Mesenchymal stem cell (in vitro differentiated cells and primary cell): ENCODE results near the gene AOPEP.

Experiments
- DNase-seq: peaks from one replicate; pipeline ENCODE4 v3.0.0-alpha.2; 2013
- H2AFZ ChIP-seq: one replicate; pipeline ENCODE4 v1.6.1; 2013; ENCODE audit warnings: low read depth, mild to moderate bottlenecking, control low read depth, inconsistent platforms, low read length, moderate library complexity
- H2AK5ac ChIP-seq: 2 replicates; pipeline ENCODE4 v1.6.1; 2013; ENCODE audit warnings: low read length, moderate library complexity, mild to moderate bottlenecking, inconsistent platforms; ENCODE audit not compliant: severe bottlenecking
- H2BK120ac ChIP-seq: one replicate; pipeline ENCODE4 v1.6.1; 2013; ENCODE audit warnings: low read depth, mild to moderate bottlenecking, inconsistent platforms, low read length, moderate library complexity
- H2BK12ac ChIP-seq, 2 experiments: one replicate each; pipeline ENCODE4 v1.6.1; 2013; ENCODE audit warnings: inconsistent platforms in 2 of 2, low read length in 2 of 2, mild to moderate bottlenecking in 2 of 2, moderate library complexity in 2 of 2, control low read depth in 1 of 2
- H2BK15ac ChIP-seq: one replicate; pipeline ENCODE4 v1.6.1; 2013; ENCODE audit warnings: mild to moderate bottlenecking, low read depth, inconsistent platforms; ENCODE audit not compliant: poor library complexity, severe bottlenecking
- H2BK5ac ChIP-seq: 2 replicates; pipeline ENCODE4 v1.6.1; 2013; ENCODE audit warnings: low read depth, mild to moderate bottlenecking, low read length, control low read depth, inconsistent platforms; ENCODE audit not compliant: poor library complexity, severe bottlenecking
- H3K14ac ChIP-seq, 2 experiments: one replicate each; pipeline ENCODE4 v1.6.1; 2013; ENCODE audit warnings: inconsistent platforms in 2 of 2, low read length in 2 of 2, control low read depth in 1 of 2, mild to moderate bottlenecking in 1 of 2, moderate library complexity in 1 of 2
- H3K18ac ChIP-seq, 2 experiments: one replicate each; pipeline ENCODE4 v1.6.1; 2013; ENCODE audit warnings: inconsistent platforms in 2 of 2, low read length in 2 of 2, control low read depth in 1 of 2, low read depth in 1 of 2, mild to moderate bottlenecking in 1 of 2
- H3K23ac ChIP-seq, 2 experiments: one replicate each; pipeline ENCODE4 v1.6.1; 2013; ENCODE audit warnings: inconsistent platforms in 2 of 2, low read length in 2 of 2, mild to moderate bottlenecking in 2 of 2, moderate library complexity in 2 of 2, control low read depth in 1 of 2
- H3K27ac ChIP-seq: 2 replicates; pipeline ENCODE4 v1.5.1; 2013; ENCODE audit warnings: mild to moderate bottlenecking, moderate library complexity, low read length, control low read depth, inconsistent platforms; ENCODE audit not compliant: poor library complexity, severe bottlenecking
- H3K27me3 ChIP-seq, 2 experiments: 2 replicates each; pipeline versions ENCODE4 v1.6.1 to v1.7.0; 2013; ENCODE audit warnings: low read length in 2 of 2, mild to moderate bottlenecking in 2 of 2, moderate library complexity in 2 of 2, control low read depth in 1 of 2, inconsistent platforms in 1 of 2; ENCODE audit not compliant: control insufficient read depth in 1 of 2, insufficient read depth in 1 of 2
- H3K36me3 ChIP-seq, 2 experiments: 2 replicates each; pipeline versions ENCODE4 v1.6.1 to v1.7.0; 2013; ENCODE audit warnings: low read length in 2 of 2, control low read depth in 1 of 2, inconsistent platforms in 1 of 2, low read depth in 1 of 2, mild to moderate bottlenecking in 1 of 2; ENCODE audit not compliant: insufficient read depth in 2 of 2, control insufficient read depth in 1 of 2
- H3K4ac ChIP-seq, 2 experiments: one replicate each; pipeline ENCODE4 v1.6.1; 2013; ENCODE audit warnings: inconsistent platforms in 2 of 2, low read length in 2 of 2, mild to moderate bottlenecking in 2 of 2, moderate library complexity in 2 of 2, control low read depth in 1 of 2, low read depth in 1 of 2
- H3K4me1 ChIP-seq: 2 replicates; pipeline ENCODE4 v1.6.1; 2013; ENCODE audit warnings: low read depth, low read length, control low read depth; ENCODE audit not compliant: control insufficient read depth, insufficient read depth
- H3K4me2 ChIP-seq: 2 replicates; pipeline ENCODE4 v1.6.1; 2013; ENCODE audit warnings: low read length, mild to moderate bottlenecking, inconsistent platforms; ENCODE audit not compliant: poor library complexity, severe bottlenecking
- H3K4me3 ChIP-seq, 2 experiments: 2 replicates each; pipeline versions ENCODE4 v1.5.1 to v1.7.0; 2013; ENCODE audit warnings: low read length in 2 of 2, mild to moderate bottlenecking in 2 of 2, control low read depth in 1 of 2, low read depth in 1 of 2; ENCODE audit not compliant: insufficient read depth in 1 of 2
- H3K79me1 ChIP-seq: replicated peaks from 2 replicates; pipeline ENCODE4 v1.6.1; 2013; ENCODE audit warnings: mild to moderate bottlenecking, control low read depth, low read length, inconsistent platforms; ENCODE audit not compliant: poor library complexity, severe bottlenecking
- H3K9ac ChIP-seq: 2 replicates; pipeline ENCODE4 v1.7.0; 2013; ENCODE audit warnings: mild to moderate bottlenecking, low read length, moderate library complexity
- H3K9me3 ChIP-seq: 2 replicates; pipeline ENCODE4 v1.7.0; 2013; ENCODE audit warnings: mild to moderate bottlenecking, low read length; ENCODE audit not compliant: control insufficient read depth
- H4K8ac ChIP-seq: one replicate; pipeline ENCODE4 v1.6.1; 2013; ENCODE audit warnings: inconsistent platforms, mild to moderate bottlenecking, low read length, moderate library complexity
- H4K91ac ChIP-seq: one replicate; pipeline ENCODE4 v1.6.1; 2013; ENCODE audit warnings: mild to moderate bottlenecking, low read length, inconsistent platforms
- WGBS: methylation state at CpG from one replicate; pipeline ENCODE4 v1.1.7; 2013; ENCODE audit warnings: mixed read lengths; 5-methylcytosine and 5-hydroxymethylcytosine counted together

The AOPEP gene

DNA sequence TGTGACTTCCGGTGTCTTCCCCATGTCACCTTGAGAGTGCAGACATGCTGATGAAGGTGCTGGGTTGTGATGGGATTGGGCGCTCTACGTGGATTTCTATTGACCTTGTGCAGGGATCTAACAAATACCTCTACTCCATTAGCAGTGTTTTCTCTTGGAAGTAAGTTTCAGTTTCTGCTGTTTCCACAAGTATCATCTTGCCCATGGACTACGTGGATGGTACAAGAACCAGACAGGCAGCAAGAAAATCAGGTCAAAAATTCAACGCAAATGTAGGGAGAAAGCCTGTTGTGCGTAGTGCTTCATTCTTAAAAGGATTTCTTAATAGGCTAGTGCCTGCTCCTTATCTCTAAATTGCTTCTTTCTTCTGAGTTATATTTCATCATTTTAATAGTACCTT, 60.8 kb downstream of the AOPEP start:
- Histone ChIP-seq H3K79me1 (peaks cover 20% of the 10 kb centered on the region), H3K9me3 (no peaks in the 10 kb centered on the region)

DNA sequence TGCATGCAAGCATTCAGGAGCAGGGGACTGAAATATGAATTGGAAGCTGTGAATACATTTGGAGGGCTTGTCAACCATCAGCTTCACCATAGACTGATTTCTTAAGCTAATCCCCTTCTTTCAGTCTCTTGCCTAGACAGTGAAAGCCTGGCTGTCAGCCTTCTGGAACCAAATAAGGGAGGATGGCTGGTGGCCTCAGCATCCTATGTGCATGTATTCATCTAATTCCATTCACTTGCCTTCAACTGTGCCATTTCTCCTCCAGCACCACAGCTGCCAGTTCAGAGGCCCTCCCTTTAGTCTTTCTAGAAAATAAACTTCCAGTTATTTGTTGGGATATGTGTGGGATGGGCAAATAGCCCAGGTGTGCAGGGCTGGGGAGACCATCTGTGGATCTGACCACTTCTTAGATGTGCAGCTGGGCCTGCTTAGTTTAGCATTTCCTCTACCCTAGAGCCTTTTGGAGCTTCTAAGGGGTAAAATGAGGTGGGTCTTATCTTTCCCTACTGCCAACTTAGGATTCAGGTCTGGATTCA, 62.1 kb downstream of the AOPEP start:
- DNase-seq = no peak
- H2BK15ac ChIP-seq = no peak overlapping the region
- H2BK5ac ChIP-seq = no peak overlapping the region

More for the DNA sequence above, 60.8 kb downstream of the AOPEP start:
- Histone ChIP-seq H2BK12ac (no peak overlapping the region), H3K36me3 (peaks cover 0 to 3% of the 10 kb centered on the region in 2 experiments), H2AFZ (no peak overlapping the region), H2BK15ac (no peak overlapping the region), H3K23ac (no peak overlapping the region), H2AK5ac (no peak overlapping the region), H2BK5ac (no peak overlapping the region), H3K27me3 (no peaks in the 10 kb centered on the region), H3K4me2 (no peak overlapping the region), H3K4ac (no peak overlapping the region), H4K8ac (no peak overlapping the region), H3K14ac (no peak overlapping the region), H3K27ac (no peak overlapping the region), H3K4me3 (no peak overlapping the region), H4K91ac (no peak overlapping the region), H2BK120ac (no peak overlapping the region), H3K4me1 (peaks cover 10% of the 10 kb centered on the region), H3K9ac (no peak overlapping the region), H3K18ac (peak overlapping the region in 1 of 2 experiments; percentile 48)
- no peak for DNase-seq
- WGBS = 96% methylated on average over 5 of the region's 6 CpGs

DNA sequence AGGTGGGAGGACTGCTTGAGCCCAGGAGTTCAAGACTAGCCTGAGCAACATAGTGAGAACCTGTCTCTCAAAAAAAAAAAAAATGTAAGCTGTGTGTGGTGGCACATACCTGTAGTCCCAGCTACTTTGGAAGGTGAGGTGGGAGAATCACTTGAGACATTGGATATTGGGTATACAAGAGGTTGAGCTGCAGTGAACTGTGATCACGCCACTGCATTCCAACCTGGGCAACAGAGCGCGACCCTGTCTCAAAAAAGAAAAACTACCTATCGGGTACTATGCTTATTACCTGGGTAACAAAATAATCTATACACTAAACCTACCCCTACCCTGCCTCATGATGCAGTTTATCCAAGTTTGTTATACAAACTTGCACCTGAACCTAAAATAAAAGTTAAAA, 64.9 kb downstream of the AOPEP start:
- Histone ChIP-seq H3K4me2 (no peak overlapping the region), H4K8ac (no peak overlapping the region), H3K9me3 (no peaks in the 10 kb centered on the region), H3K14ac (no peak overlapping the region), H3K4me1 (peaks cover 8% of the 10 kb centered on the region), H2AK5ac (no peak overlapping the region), H3K18ac (no peak overlapping the region), H3K79me1 (peaks cover 18% of the 10 kb centered on the region), H2BK15ac (no peak overlapping the region), H2BK120ac (no peak overlapping the region), H3K27ac (no peak overlapping the region), H3K23ac (no peak overlapping the region), H2AFZ (no peak overlapping the region), H3K27me3 (no peaks in the 10 kb centered on the region), H4K91ac (no peak overlapping the region), H2BK5ac (no peak overlapping the region), H3K4ac (no peak overlapping the region), H3K36me3 (peaks cover 3 to 14% of the 10 kb centered on the region in 2 experiments), H2BK12ac (no peak overlapping the region), H3K4me3 (no peak overlapping the region), H3K9ac (no peak overlapping the region)
- DNase-seq = no peak
- WGBS = 100% methylated on average over 4 of the region's 4 CpGs

More for the DNA sequence above, 62.1 kb downstream of the AOPEP start:
- Histone ChIP-seq H3K36me3 (peaks cover 0 to 3% of the 10 kb centered on the region in 2 experiments), H3K9ac (no peak overlapping the region), H2AK5ac (peak overlapping the region; percentile 75), H4K8ac (no peak overlapping the region), H2BK12ac (peak overlapping the region in 1 of 2 experiments; percentile 31), H4K91ac (no peak overlapping the region), H3K79me1 (peaks cover 16% of the 10 kb centered on the region), H3K18ac (no peak overlapping the region), H3K23ac (no peak overlapping the region), H2BK120ac (no peak overlapping the region), H3K9me3 (no peaks in the 10 kb centered on the region), H3K4me3 (no peak overlapping the region), H2AFZ (no peak overlapping the region), H3K27me3 (no peaks in the 10 kb centered on the region), H3K4me1 (peaks cover 8% of the 10 kb centered on the region), H3K14ac (no peak overlapping the region), H3K4ac (no peak overlapping the region), H3K27ac (no peak overlapping the region), H3K4me2 (no peak overlapping the region)

DNA sequence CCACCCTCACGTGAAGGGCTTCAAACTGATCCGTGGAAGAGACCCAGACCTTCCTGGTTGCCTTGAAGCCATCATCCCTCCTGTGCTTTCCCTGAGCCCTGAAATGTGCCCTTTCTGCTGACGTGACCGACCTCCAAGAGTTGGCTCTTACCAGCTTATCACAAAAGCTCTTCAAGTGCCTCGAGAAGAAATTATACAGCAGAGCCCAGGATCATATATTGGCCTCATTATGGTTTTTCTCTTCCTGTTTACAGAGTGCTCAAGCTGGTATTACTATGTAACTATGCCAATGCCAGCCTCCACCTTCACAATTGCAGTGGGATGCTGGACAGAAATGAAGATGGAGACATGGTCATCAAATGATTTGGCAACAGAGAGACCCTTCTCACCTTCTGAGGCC, 66.0 kb downstream of the AOPEP start:
- H2BK5ac ChIP-seq = no peak overlapping the region
- peak overlapping the region; percentile 18 for H3K27ac ChIP-seq
- peak overlapping the region; percentile 10 for H2AK5ac ChIP-seq
- peak overlapping the region; percentile 9 to 19 for H3K4ac ChIP-seq
- H2BK15ac ChIP-seq = no peak overlapping the region
- 29% methylated on average over 5 of the region's 5 CpGs for WGBS
- peak overlapping the region; percentile 16 for H3K9ac ChIP-seq
- H3K4me2 ChIP-seq = no peak overlapping the region
- peaks cover 8% of the 10 kb centered on the region for H3K4me1 ChIP-seq
- H3K27me3 ChIP-seq = no peaks in the 10 kb centered on the region
- H3K4me3 ChIP-seq = no peak overlapping the region
- no peak overlapping the region for H3K14ac ChIP-seq
- peak overlapping the region; percentile 73 to 79 for H3K18ac ChIP-seq
- H2BK12ac ChIP-seq = peak overlapping the region; percentile 44 to 73
- peak overlapping the region; percentile 44 for H4K91ac ChIP-seq
- H2BK120ac ChIP-seq = no peak overlapping the region
- peaks cover 15% of the 10 kb centered on the region for H3K79me1 ChIP-seq
- no peak overlapping the region for H3K23ac ChIP-seq
- peak overlapping the region; percentile 29 for H4K8ac ChIP-seq
- peaks cover 3 to 14% of the 10 kb centered on the region in 2 experiments for H3K36me3 ChIP-seq
- DNase-seq = no peak
- no peaks in the 10 kb centered on the region for H3K9me3 ChIP-seq
- no peak overlapping the region for H2AFZ ChIP-seq
